HepG2 (cell line): ENCODE measurements around the gene FXN. TPM values are rescaled to one million over a fixed set of nuclear protein-coding genes. Genes with fewer than 3 reads are reported as not detected.

Experiments
- ATAC-seq: fragments of 200-7000 bp; cut with Tn5 transposase; 3 replicates; pipeline ENCODE4 v1.9.1; 2020; ENCODE audit warnings: mild to moderate bottlenecking, moderate library complexity
- BruUV-seq: library from RNA; stranded (reverse); fragments of 400-500 nt; replicated peaks from 2 replicates; lab custom pipeline; 2021; lab: Mats Ljungman, UMichigan
- CTCF ChIA-PET: fragments of 300-600 bp; formaldehyde crosslinking; extraction: SDS; loops from one replicate; lab custom pipeline; 2021; ENCODE audit warnings: low total read pairs, inconsistent platforms, low intra/inter-chr PET ratio; lab: Yijun Ruan, JAX
- POLR2A ChIA-PET: fragments of 350-600 bp; sonication (Branson Sonifier 250); formaldehyde crosslinking; loops from one replicate; lab custom pipeline; 2020; ENCODE audit warnings: antibody characterized with exemption, inconsistent platforms; lab: Yijun Ruan, JAX
- DNase-seq: peaks from one replicate; pipeline ENCODE4 v3.0.0-alpha.2; 2015; ENCODE audit warnings: low spot score
- FAIRE-seq: peaks from 3 replicates; lab custom pipeline; 2011; peaks lifted over from hg19 to GRCh38; lab: Jason Lieb, UNC
- H2AFZ ChIP-seq: one replicate; pipeline ENCODE4 v1.6.1; 2011; ENCODE audit warnings: low read length, inconsistent platforms
- H3K27ac ChIP-seq: fragments of 300-600 bp; 3 replicates; pipeline ENCODE4 v1.8.0; 2011; ENCODE audit warnings: mixed run types, mild to moderate bottlenecking, mixed read lengths, low read length, inconsistent platforms; ENCODE audit not compliant: insufficient read depth; ENCODE audit errors: extremely low read length
- H3K27me3 ChIP-seq, 2 experiments: fragments of 200-600 bp in 1 of 2; 2 replicates in 1 of 2; 3 replicates in 1 of 2; pipeline versions ENCODE4 v1.6.0 to v1.8.0; 2011; ENCODE audit warnings: low read length in 2 of 2, mild to moderate bottlenecking in 2 of 2, moderate library complexity in 2 of 2, inconsistent platforms in 1 of 2; ENCODE audit not compliant: insufficient read depth in 2 of 2, control insufficient read depth in 1 of 2
- H3K36me3 ChIP-seq, 2 experiments: fragments of 200-600 bp in 1 of 2; replicated peaks in 1 of 2; 2 replicates in 1 of 2; 3 replicates in 1 of 2; pipeline versions ENCODE4 v1.5.1 to v1.8.0; 2011; ENCODE audit warnings: low read length in 2 of 2, inconsistent platforms in 1 of 2; ENCODE audit not compliant: insufficient read depth in 2 of 2, control insufficient read depth in 1 of 2
- H3K4me1 ChIP-seq: 2 replicates; pipeline ENCODE4 v1.5.1; 2012; ENCODE audit warnings: low read length, inconsistent platforms; ENCODE audit not compliant: insufficient read depth
- H3K4me2 ChIP-seq: 2 replicates; pipeline ENCODE4 v1.6.0; 2011; ENCODE audit warnings: low read depth, low read length, inconsistent platforms
- H3K4me3 ChIP-seq, 3 experiments: fragments of 200-600 bp in 1 of 3; sonication (generic), shearing (Covaris generic) in 1 of 3; replicated peaks in 1 of 3; 2 replicates each; pipeline ENCODE4 v1.5.1; 2011 to 2016; ENCODE audit warnings: low read length in 3 of 3, inconsistent platforms in 2 of 3, low read depth in 2 of 3, mild to moderate bottlenecking in 2 of 3, control low read depth in 1 of 3, mixed read lengths in 1 of 3; ENCODE audit not compliant: insufficient read depth in 1 of 3
- H3K79me2 ChIP-seq: one replicate; pipeline ENCODE4 v1.6.1; 2011; ENCODE audit warnings: low read length, inconsistent platforms; ENCODE audit not compliant: insufficient read depth
- H3K9ac ChIP-seq: 2 replicates; pipeline ENCODE4 v1.6.0; 2011; ENCODE audit warnings: mild to moderate bottlenecking, low read depth, low read length, inconsistent platforms; ENCODE audit not compliant: insufficient read depth
- H3K9me3 ChIP-seq: 2 replicates; pipeline ENCODE4 v1.5.1; 2012; ENCODE audit warnings: mild to moderate bottlenecking, low read length
- H4K20me1 ChIP-seq: 2 replicates; pipeline ENCODE4 v1.6.0; 2011; ENCODE audit warnings: inconsistent platforms, mild to moderate bottlenecking, low read length, moderate library complexity; ENCODE audit not compliant: insufficient read depth
- AGO2 ChIP-seq: fragments of 200-400 bp; formaldehyde crosslinking; optimal IDR thresholded peaks from 2 replicates; pipeline ENCODE3; 2017; ENCODE audit warnings: mild to moderate bottlenecking, low read depth, low read length, moderate library complexity
- HHEX ChIP-seq: IDR thresholded peaks from 2 replicates; pipeline ENCODE4 v1.6.1; 2016; ENCODE audit warnings: control low read depth
- JARID2 ChIP-seq: sonication (generic); formaldehyde crosslinking; IDR thresholded peaks from 2 replicates; pipeline ENCODE4 v1.8.1; 2023; ENCODE audit warnings: missing genetic modification reagents, inconsistent platforms; ENCODE audit not compliant: insufficient replicate concordance
- MXI1 ChIP-seq: IDR thresholded peaks from 3 replicates; pipeline ENCODE4 v1.6.1; 2012; ENCODE audit warnings: low read depth, low read length, inconsistent platforms, borderline replicate concordance
- MZF1 ChIP-seq: sonication (generic); formaldehyde crosslinking; IDR thresholded peaks from 2 replicates; pipeline ENCODE4 v1.8.1; 2023; ENCODE audit warnings: mild to moderate bottlenecking, missing genetic modification reagents, borderline replicate concordance
- WIZ ChIP-seq: sonication (generic); formaldehyde crosslinking; IDR thresholded peaks from 2 replicates; pipeline ENCODE4 v1.5.1; 2020; ENCODE audit warnings: mild to moderate bottlenecking, missing genetic modification reagents
- ZFP41 ChIP-seq: sonication (generic); formaldehyde crosslinking; IDR thresholded peaks from 2 replicates; pipeline ENCODE4 v1.4.0; 2020; ENCODE audit warnings: mild to moderate bottlenecking, missing genetic modification reagents, borderline replicate concordance
- ZNF326 ChIP-seq: sonication (generic); formaldehyde crosslinking; IDR thresholded peaks from 2 replicates; pipeline ENCODE4 v1.4.0; 2020; ENCODE audit warnings: missing genetic modification reagents, borderline replicate concordance
- ZNF335 ChIP-seq: sonication (generic); formaldehyde crosslinking; IDR thresholded peaks from 2 replicates; pipeline ENCODE4 v1.4.0; 2020; ENCODE audit warnings: missing genetic modification reagents
- ZNF546 ChIP-seq: sonication (generic); formaldehyde crosslinking; conservative IDR thresholded peaks from 2 replicates; pipeline ENCODE4 v1.8.1; 2023; ENCODE audit warnings: mild to moderate bottlenecking, missing genetic modification reagents
- ZNF550 ChIP-seq: sonication (generic); formaldehyde crosslinking; IDR thresholded peaks from 2 replicates; pipeline ENCODE4 v1.4.0; 2020; ENCODE audit warnings: mild to moderate bottlenecking, missing genetic modification reagents, borderline replicate concordance
- ZNF670 ChIP-seq: sonication (generic); formaldehyde crosslinking; IDR thresholded peaks from 2 replicates; pipeline ENCODE4 v1.8.0; 2022; ENCODE audit warnings: mild to moderate bottlenecking, missing genetic modification reagents, borderline replicate concordance
- ZSCAN25 ChIP-seq: sonication (generic); formaldehyde crosslinking; IDR thresholded peaks from 2 replicates; pipeline ENCODE4 v1.8.0; 2022; ENCODE audit warnings: mild to moderate bottlenecking, missing genetic modification reagents
- whole genome bisulfite sequencing: methylation state at CpG from one replicate; pipeline ENCODE4 v1.1.6; 2017; ENCODE audit warnings: low lambda C conversion rate; 5-methylcytosine and 5-hydroxymethylcytosine counted together
- in situ Hi-C: cut with HindIII; loops from 2 replicates; pipeline ENCODE4 v1.10.0; 2017; ENCODE audit warnings: low pct_unique_long_range_greater_than_20kb; ENCODE audit not compliant: extremely low pct_ligation_motif_present
- intact Hi-C: fragments of 100-400 bp; cut with micrococcal nuclease; formaldehyde crosslinking; loops from one replicate; pipeline ENCODE4 v1.10.0; 2022; ENCODE audit not compliant: unreplicated experiment
- polyA plus RNA-seq, 8 experiments: library from polyadenylated mRNA; depleted of rRNA in 3 of 8; stranded (reverse) in 7 of 8; unstranded in 1 of 8; fragments of >200 nt; fragmentation: Illumina TruSeq in 4 of 8; extraction: Trizol in 4 of 8; gene quantifications; 2 replicates each; pipeline versions ENCODE4 v1.2.1 to v1.2.3, GENCODE V29; 2011 to 2016; ENCODE audit warnings: low read depth in 4 of 8, missing spikeins in 1 of 8, mixed read lengths in 1 of 8; ENCODE audit not compliant: insufficient read depth in 1 of 8
- total RNA-seq, 5 experiments: library from RNA; depleted of rRNA; stranded (reverse); fragments of >200 nt; fragmentation: Illumina TruSeq; extraction: Trizol; gene quantifications; 2 replicates each; pipeline ENCODE4 v1.2.3, GENCODE V29; 2016; ENCODE audit warnings: low read depth in 1 of 5

FXN gene
- total and polyA plus RNA-seq, 2 of the 13 experiments (the other 11 are each of a cell fraction or from before 2014, with no cell fraction given), result 24.1 to 26.0 TPM

- Histone ChIP-seq H3K27me3 (no peaks in the 10 kb centered on the region), H3K9ac (no peak overlapping the region), H3K4me3 (no peak overlapping the region), H2AFZ (no peak overlapping the region), H3K4me2 (no peak overlapping the region), H3K4me1 (peaks cover 7% of the 10 kb centered on the region; the same call in 1 of the 2 replicates), H3K27ac (no peak overlapping the region), H3K9me3 (no peaks in the 10 kb centered on the region), H3K36me3 (peaks cover 3 to 11% of the 10 kb centered on the region in 2 experiments; a peak in 3 of 5 replicates), H4K20me1 (no peaks in the 10 kb centered on the region), H3K79me2 (no peaks in the 10 kb centered on the region)
- intact Hi-C loops, result no loop called here
- in situ Hi-C loops, result no loop called here
- FAIRE-seq (no peak), ATAC-seq (no peak), DNase-seq (no peak)
- TF ChIP-seq ZNF550 (CRISPR knock-in tag) (no peak), MZF1 (CRISPR knock-in tag) (no peak), ZSCAN25 (no peak), ZNF335 (CRISPR knock-in tag) (no peak), ZNF670 (CRISPR knock-in tag) (no peak), WIZ (no peak), ZNF546 (CRISPR knock-in tag) (no peak), AGO2 (no peak), JARID2 (CRISPR knock-in tag) (no peak), MXI1 (no peak), HHEX (CRISPR knock-in tag) (no peak), ZFP41 (CRISPR knock-in tag) (no peak), ZNF326 (CRISPR knock-in tag) (no peak)
- BruUV-seq, result no TSS peak
- ChIA-PET CTCF (interaction anchor here (1.2 kb wide), 1 partner anchor 412 kb away, joined by 4 read pairs; no protein-coding TSS in a partner anchor), POLR2A (no interaction called here)
- WGBS, result 98% methylated on average over 5 of the region's 5 CpGs
Observed at GRCh38 chr9:68996462-68996861, 39.1 kb upstream of the FXN start.
